ENCODE results near the gene METTL25B.

DNA sequence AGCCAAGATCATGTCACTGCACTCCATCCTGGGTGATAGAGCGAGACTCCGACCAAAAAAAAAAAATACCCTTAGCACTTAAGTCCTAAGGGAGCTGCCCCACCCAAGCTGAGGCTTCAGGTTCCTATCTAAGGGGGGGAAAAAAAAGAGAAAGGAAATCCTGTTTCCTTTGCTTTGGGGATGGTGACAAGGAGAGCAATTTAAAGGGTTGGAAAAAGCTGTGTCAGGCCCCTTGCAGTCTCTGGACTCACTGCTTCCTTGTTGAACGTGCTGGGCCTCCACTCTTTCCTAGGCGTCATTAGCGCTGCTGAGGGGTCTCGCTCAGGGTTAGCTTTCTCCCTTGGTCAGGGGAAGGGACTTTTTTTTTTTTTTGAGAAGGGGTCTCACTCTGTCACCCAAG lies 57.2 kb downstream of the METTL25B start:
- no peak for TF ChIP-seq CTCF (IDR thresholded peaks at IDR 0.05)
- no peak for TF ChIP-seq POLR2A (IDR thresholded peaks at IDR 0.05)
- no peak for TF ChIP-seq POLR2AphosphoS5 (IDR thresholded peaks at IDR 0.05)

Data from stomach (tissue), 4 donors.